ENCODE measurements around the gene LTN1. TPM values are rescaled to one million over a fixed set of nuclear protein-coding genes. Genes with fewer than 3 reads are reported as not detected.
A peak's percentile ranks its signal among the peaks of the same experiment; 100 is the strongest.

The LTN1 gene
- polyA plus RNA-seq, 1 donor, result 18.6 TPM

DNA sequence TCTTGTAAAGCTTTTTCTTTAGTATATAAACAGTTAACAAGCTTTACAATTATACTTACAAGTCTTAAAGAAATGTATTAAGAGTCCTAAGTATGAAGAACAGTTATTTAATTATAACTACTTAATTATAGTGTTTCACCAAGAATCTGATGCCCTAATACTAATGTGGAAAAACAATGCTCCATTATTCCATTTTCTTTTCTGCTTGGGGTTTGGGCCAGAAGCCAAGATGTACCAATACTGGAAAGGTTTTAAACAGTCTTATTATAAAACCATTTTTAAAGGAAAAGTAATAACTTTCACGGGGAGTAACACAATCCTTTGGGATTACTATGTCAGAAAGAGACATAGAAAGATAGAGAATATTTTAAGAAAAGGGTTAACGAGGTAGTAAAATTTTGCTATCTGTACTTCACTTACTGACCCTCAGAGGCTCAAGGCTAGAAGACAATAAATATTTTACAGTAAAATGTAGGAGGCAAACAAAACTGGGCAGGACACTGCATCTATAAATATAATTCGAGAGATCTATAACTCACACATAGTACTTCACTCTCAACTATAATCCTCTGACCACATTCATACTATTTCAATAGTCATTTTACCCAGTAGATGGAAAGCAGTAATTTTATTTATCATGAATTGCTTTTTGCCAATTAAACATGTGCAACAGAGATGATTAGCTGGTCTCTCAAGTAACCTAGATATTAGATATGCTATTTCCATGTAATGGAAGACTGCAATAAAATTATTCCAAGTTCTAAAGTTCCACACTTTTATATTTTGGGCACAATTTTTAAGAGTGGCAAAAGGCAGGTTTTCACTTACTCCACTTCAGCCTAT lies 63.9 kb downstream of the LTN1 start:
- DNase-seq, result no peak

DNA sequence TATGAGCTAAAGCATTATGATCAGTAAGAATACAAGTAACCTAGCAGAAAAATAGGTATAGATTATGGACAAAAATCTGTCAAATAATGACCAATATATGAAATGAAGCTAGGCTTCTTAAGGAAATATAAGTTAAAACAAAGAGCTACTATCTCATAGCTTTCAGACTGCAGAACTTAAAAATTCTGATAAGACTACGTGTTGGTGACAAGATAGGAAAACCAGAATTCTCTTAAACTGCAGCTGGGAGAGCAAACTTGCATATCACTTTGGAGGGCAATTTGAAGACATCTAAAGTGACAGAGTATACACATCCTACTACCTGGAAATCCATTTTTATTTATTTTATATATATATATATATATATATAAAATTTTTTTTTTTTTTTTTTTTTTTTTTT lies 65.5 kb downstream of the LTN1 start:
- DNase-seq, result no peak

DNA sequence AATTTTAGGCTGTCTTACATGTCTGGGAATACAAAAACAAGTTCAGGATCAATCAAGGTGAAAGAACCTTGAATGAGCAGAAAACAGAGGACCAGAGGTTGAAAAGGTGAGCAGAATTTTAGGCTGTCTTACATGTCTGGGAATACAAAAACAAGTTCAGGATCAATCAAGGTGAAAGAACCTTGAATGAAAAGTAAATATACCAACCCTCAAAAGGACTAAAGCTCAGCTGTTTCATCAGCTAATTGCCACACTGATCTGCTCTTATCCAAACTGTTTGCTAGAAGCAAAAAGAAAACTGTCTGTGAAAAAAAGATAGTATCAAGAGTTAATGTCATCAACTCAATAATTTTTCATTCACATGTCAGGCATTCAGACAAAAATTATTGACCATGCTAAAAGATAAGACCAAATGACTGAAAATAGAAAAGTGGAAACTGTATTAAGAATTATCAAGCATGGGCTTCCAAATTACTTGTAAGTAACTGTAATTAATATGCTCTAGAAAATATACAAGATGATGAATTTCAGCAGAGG lies 69.2 kb downstream of the LTN1 start:
- DNase-seq, result no peak

DNA sequence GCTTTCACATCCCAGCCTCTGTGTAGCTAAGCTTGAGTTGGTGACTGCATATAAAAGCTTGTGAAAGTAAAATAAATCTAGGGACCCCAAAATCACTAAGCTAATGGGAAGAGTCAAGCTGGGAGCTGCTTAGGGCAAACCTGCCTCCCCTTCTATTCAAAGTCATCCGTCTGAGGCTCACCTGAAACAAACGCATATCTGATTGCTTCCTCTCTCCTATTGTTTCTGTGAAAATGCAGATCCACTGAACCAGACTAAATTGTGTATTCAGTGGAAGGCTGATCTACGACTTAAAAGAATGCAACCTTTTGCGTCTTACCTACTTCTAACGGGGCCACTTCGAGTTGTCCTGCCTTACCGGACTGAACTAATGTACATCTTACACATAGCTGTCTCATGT lies 70.3 kb downstream of the LTN1 start:
- no peak for DNase-seq

DNA sequence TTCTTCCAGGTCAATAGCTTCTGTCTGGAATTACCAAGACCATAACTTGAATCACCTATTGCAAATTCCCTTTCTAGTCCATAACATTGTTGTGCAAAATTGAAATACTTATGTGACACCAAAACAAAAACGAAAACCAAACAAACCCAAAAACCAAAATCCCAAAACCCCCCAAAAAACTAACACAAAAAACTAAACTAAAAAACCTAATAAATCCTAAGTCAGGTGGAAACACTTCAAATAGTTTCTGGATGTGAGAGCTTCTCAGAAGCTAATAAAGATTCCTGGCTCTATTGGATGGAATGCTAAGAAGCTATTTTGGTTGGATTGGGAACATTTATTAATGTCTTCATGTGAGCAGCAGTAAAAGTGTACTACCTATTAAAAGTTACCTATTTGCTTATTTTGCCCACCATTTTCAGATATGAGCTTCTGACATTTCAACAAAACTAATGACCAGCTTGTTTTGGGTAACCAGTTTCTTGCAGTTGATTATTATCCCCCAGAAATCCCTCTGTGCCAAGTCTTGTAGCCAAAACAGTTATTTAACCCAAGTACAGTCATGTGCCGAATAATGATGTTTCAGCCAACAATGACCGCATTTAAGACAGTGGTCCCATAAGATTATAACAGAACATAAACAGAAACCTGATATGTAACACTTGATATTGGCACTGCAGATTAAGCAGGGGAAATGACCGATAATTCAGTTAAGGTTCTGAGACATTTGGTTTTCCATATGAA lies 76.4 kb downstream of the LTN1 start:
- DNase-seq, result no peak

DNA sequence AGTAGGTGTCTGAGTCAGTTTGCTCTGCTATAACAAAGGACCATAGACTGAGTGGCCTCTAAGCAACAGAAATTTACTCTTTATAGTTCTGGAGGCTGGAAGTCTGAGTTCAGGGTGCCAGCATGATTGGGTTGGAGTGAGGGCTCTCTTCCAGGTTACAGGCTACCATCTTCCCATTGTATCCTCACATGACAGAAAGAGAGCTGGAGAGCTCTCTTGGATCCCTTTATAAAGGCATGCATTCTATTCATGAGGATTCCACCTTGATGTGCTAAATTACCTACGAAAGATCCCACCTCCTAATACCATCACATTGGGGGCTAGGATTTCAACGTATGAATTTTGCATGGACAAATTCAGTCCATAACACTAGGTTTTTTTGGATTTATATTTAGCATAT lies 79.6 kb downstream of the LTN1 start:
- no peak for DNase-seq

DNA sequence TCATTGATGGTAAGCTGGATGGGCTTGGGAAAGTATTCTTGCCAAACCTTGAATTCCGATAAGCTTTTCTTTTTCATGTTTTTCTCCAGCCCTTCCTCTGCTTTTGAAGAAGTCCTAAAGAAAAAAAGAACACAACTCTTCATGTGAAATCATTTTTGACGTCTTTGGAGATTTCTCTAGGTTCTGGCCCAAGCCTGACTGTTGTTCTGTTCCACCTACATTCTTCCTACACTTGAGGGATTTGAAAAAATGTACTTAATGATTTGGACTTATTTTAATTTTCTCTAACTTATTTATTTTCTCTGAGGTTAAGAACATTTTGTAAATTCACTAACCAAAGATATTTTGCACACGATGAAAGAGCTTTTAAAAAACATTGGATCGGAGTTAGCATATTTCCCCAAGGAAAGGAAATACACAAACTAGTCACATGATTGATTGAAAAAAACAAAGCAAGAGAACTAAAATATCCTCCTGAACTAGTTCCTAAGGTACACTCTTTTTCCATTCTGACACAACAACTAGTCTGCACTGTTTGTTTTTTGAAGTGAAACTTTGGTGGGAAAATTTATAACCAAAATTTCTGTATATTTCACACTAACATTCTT lies 82.3 kb downstream of the LTN1 start:
- no peak for DNase-seq

DNA sequence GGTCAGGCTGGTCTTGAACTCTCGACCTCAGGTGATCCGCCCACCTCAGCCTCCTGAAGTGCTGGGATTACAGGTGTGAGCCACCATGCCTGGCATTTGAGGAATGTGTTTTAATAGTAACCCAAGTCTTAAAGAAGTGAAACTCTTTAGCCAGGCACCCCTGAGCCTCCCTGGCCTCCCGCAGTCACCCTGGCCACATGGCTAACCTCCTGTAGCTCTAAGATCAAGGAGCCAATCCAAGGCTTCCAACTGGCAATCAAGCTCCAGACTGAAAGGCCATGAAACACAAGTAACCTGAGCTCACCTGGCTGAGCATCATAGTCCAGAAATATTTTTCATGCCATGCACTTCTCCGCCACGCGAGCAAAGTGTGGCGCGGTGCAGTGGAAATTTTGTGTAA lies 84.3 kb downstream of the LTN1 start:
- no peak for DNase-seq

DNA sequence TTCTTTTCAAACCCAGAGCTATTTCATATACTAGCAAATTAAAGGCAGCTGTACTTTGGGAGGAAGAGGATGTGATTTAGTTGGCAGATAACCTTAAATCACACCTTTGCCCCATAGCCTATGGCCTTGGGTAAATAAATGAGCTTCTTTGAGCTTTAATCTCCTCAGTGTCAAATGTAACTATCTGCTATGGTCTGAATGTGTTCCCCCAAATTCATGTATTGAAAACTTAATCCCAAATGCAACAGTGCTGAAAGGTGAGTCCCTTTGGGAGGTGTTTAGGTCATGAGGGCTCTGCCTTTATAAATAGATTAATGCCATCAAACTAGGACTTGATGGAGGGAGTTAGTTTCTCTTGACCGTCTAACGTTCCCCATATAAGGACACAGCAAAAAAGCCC lies 85.8 kb downstream of the LTN1 start:
- DNase-seq, result no peak

DNA sequence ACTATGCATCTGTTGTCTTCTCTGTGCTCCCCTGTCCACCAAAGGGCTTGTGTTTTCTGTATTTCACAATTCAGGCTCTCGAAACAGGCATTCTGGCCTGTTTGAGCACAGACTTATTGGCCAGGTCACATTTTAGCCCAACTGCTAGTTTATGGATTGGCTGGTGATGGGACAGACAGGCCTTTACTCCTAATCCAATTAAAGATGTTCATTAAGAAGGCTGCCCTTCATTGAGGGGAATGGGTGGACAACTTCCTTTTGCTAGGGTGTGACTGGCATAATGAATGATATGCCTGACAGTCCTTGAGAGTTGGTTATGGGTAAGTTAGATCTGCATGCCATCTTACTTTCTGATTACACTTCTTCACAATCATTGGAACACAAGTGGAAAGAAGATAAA lies 86.4 kb downstream of the LTN1 start:
- no peak for DNase-seq

DNA sequence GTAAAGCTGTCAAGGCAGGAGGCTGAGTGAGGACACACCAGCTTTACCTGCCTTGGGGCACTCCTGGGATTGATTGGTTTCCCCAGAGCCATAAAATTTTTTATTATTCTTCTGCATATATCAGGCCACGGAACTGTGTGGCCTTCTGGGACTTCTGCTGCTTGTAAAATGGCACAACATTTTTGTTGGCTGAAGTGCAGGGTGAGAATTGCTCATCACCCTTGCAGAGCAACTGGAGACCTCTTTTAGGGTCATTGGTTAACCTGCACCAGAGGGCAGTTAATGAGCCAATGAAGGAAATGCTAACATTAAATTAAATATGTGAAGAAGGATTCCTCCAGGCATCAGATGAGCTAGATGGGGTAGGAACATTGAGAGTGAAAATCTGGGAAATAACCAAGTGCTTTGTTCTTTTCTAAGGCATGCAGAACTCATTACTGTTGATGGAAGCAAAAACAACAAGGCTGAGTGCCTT lies 87.7 kb downstream of the LTN1 start:
- DNase-seq, result no peak

DNA sequence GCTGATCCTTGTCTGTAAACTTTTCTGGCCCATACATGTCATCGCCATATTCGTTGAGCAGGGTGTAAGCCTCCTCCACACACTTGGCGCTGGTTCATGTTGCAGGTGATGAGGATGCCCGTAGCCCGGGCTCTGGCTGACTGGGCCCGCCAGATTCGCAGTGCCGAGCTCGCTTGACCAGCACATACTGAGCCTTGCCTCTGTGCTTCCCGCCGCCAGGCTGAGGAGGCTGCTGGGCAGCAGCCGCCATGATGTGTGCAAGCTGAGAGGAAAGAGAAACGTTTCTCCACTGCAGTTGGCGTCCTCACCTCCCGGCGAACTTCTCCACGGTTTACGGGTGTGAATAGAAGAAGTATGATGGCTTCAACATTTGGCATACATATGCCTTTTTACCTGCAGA lies 89.2 kb downstream of the LTN1 start:
- no peak for DNase-seq

DNA sequence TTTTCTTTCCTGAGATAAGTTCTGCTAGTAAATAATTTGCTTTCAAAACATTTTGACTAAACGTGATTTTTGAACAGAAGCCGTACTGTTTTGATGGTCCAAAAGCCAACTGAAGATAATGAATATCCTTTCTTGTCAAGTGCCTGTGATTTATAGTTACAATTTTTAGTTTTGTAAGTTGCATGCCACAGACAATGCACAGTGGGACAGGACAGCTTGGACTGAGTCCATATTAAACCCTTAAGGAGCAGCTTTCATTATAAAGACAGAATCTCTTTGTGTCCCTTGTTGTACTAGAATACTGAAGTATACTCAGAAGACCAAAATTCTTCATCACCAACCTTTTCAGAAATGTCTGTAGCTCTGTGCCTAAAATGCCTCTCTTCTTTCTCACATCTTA lies 92.2 kb downstream of the LTN1 start:
- no peak for DNase-seq

DNA sequence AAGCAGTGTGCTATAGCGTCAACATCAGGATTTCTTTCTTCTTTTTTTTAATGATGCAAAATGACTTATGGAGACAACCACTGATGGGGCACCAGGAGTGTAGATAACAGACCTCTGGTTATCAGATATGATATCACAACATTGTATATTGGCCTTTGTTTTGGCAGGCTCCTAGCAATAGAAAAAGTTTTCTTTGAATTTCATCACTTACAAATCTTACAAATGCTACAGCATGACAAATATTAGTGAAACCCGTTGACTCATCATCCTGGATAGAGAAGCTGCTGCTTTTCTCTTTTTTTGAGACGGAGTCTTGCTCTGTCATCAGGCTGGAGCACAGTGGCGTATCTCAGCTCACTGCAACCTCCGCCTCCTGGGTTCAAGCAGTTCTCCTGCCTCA lies 92.9 kb downstream of the LTN1 start:
- DNase-seq, result no peak

DNA sequence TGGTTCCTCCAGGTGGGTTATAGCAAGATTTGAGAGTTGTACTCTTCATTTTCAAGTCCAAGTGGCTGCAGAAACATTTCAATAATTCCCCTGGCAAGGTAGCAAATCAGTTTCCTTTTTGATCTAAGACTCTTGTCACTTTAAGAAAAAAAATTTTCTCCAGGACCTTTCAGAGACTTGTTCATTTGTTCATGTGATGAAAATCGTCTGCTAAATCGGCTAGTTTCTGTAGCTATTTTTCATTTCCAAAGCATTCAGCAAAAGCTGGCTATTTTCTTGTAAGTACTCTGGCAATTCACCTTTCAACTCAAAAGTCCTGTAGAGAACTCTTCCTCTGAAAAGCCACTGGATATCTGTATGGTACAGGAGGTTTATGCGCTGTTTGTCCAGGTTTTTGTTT lies 93.5 kb downstream of the LTN1 start:
- no peak for DNase-seq

DNA sequence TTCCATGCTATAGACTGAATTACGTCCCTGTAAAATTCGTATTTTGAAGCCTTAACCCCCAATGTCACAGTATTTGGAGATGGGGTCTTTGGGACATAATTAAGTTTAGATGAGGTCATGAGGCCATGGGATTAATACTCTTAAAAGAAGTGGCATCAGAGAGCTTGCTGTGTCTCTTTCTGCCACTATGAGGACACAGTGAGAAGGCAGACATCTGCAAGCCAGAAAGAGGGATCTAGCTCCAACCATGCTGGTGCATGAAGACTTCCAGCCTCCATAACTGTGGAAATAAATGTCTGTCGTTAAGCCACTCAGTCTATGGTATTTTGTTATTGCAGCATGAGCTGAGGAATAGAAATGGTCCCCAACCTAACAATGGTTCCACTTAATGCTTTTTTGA lies 99.0 kb downstream of the LTN1 start:
- DNase-seq, result no peak

DNA sequence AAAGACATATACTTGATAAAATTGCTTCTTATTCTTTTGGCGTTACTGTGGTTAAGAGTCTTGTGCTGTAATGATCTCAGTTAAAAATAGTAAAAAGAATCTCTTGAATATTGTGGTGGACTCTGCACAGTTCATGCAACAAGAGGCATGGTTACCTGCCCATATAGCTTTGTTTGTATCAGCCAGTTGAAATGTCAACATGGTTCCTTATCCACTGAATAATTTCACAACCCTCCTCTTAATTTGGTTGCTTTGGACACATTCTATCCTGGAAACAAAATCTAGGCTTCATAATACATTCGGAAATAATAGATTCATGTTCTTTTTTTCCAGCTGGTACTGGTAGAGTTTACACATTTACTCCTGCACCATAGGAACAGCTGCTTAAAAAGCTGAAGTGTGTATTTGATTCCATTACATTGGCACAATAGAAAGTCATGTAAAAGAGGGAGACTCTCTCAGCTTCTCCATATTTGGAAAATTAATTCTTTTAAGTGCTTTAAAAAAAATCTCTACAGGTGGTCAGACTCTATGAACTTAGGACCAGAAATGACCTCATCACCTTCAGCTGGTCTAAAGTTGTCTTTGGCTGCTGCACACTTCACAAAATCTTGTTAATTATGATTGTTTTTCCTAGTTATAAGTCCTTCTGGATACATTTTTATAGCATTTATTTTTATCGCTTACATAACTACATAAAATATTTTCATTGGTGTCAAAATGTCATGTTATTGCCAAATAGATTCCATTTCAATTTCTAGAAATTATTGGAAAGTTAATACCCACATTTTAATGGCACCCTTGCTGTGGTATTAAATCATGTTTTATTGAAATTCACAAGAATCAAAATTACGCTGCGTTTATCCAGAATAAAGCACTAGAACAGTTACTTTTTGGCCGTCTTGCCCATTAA lies 100.2 kb downstream of the LTN1 start:
- DNase-seq, result no peak

DNA sequence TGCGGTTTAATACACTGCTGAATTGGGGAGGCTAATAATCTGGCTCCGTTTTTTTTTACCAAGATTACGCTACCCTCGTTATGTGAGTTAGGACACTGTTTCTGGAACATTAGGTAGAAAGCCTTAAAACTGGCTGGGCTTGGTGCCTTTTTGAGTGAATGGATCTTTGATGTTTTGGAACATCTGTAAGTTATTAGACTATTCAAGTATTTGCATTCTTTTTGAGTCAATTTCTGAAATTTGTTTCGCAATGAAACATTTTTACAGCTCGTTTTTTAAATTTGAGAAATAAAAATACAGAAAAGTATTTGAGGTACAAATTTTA lies 106.9 kb downstream of the LTN1 start:
- DNase-seq, result peak; percentile 32

DNA sequence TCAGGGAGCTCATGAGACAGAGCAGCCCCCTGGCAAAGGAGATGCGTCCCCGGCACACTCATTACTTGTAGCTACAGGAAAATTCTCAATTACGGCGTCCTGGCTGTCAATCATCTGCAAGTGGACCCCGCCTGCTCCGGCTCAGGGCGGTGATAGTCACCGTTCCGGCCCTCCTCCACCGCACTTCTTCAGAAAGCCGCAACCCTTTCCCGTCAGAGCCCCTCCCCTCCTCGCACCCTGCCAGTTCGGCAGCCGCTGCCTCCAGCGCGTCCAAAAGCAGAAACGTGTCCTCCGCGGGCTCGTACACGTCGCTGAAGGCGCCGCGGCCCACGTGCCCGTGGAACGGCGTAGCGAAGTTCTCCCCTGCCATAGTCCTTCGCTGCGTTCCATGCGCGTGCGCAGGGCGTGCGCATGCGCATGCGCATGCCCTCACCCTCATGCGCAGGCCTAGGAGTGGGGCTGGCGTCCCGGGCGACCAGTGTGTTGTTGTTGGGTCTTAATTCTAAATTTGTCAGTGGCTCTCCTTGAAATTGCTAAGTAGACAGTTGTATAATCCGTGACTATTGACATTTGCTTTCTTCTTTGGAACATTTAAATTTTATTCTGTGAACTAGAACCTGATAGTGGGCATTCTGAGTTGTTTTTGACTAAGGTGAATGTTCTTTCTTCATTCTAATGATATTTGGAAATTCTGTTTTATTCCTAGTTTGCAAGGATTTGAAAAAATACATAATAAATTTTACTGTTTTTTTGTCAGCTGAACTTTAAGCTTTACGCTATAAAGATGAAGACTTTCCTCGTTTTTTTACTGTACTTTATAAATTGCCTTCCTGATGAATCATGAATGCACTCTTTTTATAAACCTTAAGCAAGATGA lies 107.5 kb downstream of the LTN1 start:
- DNase-seq, result peak; percentile 97

DNA sequence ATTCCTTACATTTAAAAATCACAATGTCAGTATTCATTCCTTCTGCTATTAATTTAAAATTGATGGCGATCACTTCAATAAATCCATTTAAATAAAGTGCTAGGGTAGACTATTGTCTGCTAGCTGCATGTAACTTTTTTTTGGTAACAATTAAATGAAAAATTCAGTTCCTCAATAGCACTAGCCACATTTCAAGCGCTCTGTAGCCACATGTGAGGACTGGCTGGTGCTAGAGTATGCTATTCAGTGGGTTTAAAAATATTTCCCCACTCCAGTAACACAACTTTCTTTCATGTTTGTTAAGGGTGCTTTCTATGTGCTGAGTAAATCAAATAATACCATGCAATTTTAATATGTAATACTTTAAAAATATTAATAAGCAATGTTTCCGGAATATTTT lies 108.2 kb downstream of the LTN1 start:
- no peak for DNase-seq

DNA sequence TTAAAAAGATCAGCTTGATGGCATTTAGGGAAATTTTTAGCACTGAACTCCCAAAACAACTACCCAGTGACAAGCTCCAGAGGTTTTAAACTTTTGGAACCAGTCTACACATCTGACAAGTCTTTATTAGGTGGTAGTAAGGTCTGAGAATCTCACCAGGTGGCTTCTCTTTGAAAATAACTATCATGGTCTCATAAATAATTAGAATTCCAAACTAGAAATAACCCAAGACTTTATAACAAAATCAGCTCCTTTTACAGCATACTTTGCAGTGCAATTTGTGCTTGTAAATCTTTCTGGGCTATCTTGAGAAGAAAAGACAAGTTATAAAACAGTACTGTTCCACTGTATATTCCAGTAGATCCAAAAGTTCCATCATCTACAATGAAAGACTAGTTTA lies 108.7 kb downstream of the LTN1 start:
- DNase-seq, result no peak

All from hindlimb muscle (tissue), 1 donor.